Stimulated activated CD8-positive, alpha-beta memory T cell treated with anti-CD3 and anti-CD28 coated beads, Interleukin-7, amount 100 ng/mL, for 48 hours (primary cell): ENCODE data around the gene TENT5D.
"Not testable (repeated sequence)": the region's sequence is repeated elsewhere in the genome, so short reads cannot be mapped to it uniquely, and the experiment has no call there.

Experiments
- DNase-seq, 2 donors: peaks; one replicate each; pipeline ENCODE4 v3.0.0-alpha.2; 2020; ENCODE audit warnings: low read depth in 1 of 2; ENCODE audit errors: extremely low read depth in 1 of 2

Gene TENT5D

GRCh38 chrX:80420147-80420546 is at the start of gene TENT5D:
TSS of gene TENT5D (plus strand) at chrX:80420447. CDS start at chrX:80442540, 22,093 bp downstream.
- no peak for DNase-seq

DNA sequence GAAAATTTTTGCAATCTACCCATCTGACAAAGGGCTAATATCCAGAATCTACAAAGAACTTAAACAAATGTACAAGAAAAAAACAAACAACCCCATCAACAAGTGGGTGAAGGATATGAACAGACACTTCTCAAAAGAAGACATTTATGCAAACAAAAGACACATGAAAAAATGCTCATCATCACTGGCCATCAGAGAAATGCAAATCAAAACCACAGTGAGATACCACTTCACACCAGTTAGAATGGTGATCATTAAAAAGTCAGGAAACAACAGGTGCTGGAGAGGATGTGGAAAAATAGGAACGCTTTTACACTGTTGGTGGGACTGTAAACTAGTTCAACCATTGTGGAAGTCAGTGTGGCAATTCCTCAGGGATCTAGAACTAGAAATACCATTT is 34.6 kb upstream of the TENT5D start:
- DNase-seq, result not testable (repeated sequence)

DNA sequence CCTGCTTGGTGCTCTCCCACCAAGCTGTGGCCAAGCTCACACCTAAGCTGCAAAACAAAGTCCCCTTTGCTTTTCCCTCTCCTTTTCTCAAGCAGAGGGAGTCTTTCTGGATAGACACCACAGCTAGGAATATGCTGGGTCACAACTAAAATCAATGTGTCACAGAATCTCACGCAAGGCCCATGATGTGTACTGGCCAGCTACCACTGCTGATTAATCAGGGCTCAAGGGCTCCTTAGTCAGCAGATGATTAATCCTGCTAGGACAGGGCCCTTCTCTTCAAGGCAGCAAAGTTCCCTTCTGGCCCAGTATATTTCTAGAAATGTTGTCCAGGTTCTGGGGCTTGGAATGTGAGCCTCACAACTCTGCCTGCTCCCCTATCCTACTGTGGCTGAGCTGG is 32.0 kb upstream of the TENT5D start:
- no peak for DNase-seq

- no peak for DNase-seq
Measured at GRCh38 chrX:80412042-80412441, 8.2 kb upstream of the TENT5D start.

DNA sequence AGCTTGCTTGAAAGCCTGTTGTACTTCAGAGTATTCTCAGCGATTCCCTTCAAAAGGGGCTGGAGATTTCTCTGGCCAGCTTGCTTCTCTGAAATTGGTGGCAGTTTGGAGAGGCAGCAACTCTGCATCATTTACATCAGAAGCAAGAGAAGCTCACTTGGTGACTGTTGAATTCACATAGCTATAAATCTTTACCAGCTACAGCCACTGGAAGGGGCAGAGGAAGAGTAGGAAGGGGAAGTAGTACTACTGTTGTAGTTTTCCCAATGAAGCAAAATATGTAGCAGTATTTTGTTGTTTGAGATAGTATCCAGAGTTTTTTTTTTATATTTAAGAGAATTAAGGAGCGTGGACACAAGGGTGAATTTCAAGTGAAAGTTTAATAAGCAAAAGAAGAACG is 2.8 kb downstream of the TENT5D start:
- no peak for DNase-seq

DNA sequence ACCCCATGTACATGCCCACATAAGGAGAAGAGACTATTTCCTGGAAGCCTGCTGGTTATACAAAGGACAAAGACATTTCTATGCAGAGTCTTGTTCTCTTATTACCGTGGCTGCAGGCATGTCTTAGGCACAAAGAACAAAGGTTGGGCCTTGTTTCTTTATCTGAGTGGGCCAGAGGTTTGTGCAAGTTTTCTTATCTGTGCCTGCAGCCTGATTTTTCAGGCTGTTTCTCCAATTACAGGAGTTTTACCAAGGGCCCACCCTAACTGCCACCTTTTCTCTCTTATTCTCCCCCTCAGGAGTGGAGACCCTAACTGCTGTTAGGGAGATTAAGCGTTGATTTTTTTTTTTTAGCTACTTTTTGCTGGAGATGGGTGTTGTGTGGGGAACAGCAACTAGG is 3.5 kb downstream of the TENT5D start:
- DNase-seq, result no peak

- DNase-seq, result no peak
Measured at GRCh38 chrX:80430826-80431504, 10.7 kb downstream of the TENT5D start.

- no peak for DNase-seq
Measured at GRCh38 chrX:80431505-80431832, 11.2 kb downstream of the TENT5D start.

DNA sequence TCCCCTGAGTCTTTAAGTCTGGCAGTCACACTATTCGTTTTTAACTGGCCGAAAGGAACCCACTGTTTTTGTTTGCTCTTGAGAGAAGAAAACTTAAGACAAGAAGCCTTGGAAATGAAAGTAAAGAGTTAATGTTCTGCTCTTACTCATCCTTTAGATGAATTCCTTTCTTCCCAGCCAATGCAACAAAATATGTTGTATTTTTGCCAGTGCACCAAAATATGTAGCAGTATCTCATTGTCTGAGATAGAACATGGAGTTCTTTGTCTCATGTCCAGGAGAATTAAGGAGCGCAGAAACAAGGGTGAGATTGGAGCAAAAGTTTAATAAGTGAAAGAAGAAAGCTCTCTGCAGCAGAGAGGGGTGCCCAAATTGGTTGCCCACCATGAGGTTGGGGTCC is 12.2 kb downstream of the TENT5D start:
- DNase-seq, result no peak

- DNase-seq, result no peak
Measured at GRCh38 chrX:80432863-80433262, 12.6 kb downstream of the TENT5D start.

DNA sequence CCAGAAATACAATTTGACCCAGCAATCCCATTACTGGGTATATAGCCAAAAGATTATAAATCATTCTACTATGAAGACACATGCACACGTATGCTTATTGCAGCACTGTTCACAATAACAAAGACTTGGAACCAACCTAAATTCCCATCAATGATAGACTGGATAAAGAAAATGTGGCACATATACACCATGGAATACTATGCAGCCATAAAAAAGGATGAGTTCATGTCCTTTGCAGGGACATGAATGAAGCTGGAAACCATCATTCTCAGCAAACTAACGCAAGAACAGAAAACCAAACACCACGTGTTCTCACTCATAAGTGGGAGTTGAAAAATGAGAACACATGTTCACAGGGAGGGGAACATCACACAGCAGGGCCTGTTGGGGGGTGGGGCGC is 47.9 kb downstream of the TENT5D start:
- not testable (repeated sequence) for DNase-seq

- DNase-seq, result no peak
Measured at GRCh38 chrX:80471582-80471981, 51.3 kb downstream of the TENT5D start.

DNA sequence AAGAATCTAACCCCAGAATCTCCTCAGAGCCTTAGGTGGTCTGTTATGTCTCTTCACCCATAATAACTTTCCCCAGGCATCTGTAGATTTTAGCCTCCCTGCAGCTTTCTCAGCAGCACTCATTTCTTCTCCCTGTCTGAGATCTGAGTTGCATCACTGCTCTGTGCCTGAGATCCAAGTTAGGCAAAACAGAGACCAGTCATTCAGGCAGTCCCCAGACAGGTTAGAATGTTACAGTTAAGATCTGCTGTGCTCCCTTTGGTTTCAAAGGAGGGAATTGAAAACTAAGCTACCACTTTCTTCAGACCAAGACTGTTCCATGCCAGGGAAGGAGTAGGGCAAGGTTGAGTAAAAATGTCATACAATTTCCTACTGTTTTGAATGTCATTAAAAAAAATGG is 65.3 kb downstream of the TENT5D start:
- no peak for DNase-seq

DNA sequence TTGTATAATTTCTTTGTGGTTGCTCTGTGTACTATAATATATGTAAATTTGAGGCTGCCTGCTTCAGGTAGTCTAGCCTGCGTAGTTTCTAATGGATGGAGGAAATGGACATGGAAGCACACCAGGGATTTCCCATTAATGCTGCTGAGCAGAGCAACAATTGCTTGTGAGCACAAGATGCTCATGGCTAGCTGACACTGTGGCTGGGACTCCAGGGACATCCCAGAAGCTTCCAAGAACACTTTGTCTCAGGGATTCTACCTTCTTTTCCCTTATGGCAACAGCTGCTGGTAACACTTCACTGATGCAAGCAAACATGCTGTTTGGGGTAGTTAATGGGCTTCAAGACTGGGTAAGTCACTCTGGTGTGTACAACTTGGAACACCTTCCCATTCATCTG is 66.1 kb downstream of the TENT5D start:
- no peak for DNase-seq

DNA sequence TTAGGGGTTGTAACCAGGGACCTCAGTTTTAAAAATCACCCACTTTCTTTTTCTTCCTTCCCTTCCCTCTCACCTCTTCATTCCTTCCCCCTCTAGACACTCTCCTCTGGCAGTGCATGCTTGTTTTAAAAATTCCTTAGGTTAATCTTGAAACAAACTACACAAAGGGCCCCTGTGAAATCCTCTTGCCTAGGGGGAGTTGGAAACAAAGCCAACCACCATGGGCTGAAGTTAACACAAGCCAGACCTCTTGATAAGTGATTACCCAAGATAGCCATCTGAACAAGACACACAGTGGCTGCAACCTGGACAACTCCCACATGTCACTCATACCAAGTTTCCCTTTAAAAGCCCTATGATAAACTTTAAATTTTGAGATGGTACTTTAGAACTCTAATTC is 68.9 kb downstream of the TENT5D start:
- no peak for DNase-seq
